ENCODE measurements around the gene KCNQ5. TPM values are rescaled to one million over a fixed set of nuclear protein-coding genes. Genes with fewer than 3 reads are reported as not detected.

Gene KCNQ5
- total RNA-seq, 4 donors from 2014 or later: 0.14 to 1.2 (median 0.48) TPM; not detected in 1

- 79 to 91% methylated on average over 2 of the region's 2 CpGs for WGBS, 2 donors (ENCODE audit: low coverage in 1 of 2)
- H3K4me3 ChIP-seq: no peak overlapping the region
- no peaks in the 10 kb centered on the region for H3K4me1 ChIP-seq
- H3K27ac ChIP-seq: no peak overlapping the region
- TF ChIP-seq EP300 (IDR thresholded peaks at IDR 0.05; ENCODE audit: low read depth) (no peak), POLR2AphosphoS5 (IDR thresholded peaks at IDR 0.05) (no peak), POLR2A (IDR thresholded peaks at IDR 0.05) (no peak)
- no peaks in the 10 kb centered on the region for H3K36me3 ChIP-seq
- intact Hi-C loops (cut with DNase I; ENCODE audit: low total_unique reads): no loop called here
- no peak for DNase-seq
- H3K9me3 ChIP-seq: no peaks in the 10 kb centered on the region
- in situ Hi-C loops (cut with MboI; ENCODE audit: low pct_ligation_motif_present in 1 of 4, low pct_unique_long_range_greater_than_20kb in 1 of 4, low sequenced_read_pairs in 3 of 4): loop anchor here in 1 of 4 donors (25.0 kb wide), 1 partner anchor 502 kb away; no protein-coding TSS in a partner anchor
- H3K27me3 ChIP-seq: no peaks in the 10 kb centered on the region
These were observed 13.8 kb downstream of the KCNQ5 start for GRCh38 chr6:72635636-72636035.

GRCh38 chr6:72636215-72636614 is 14.4 kb downstream of the KCNQ5 start:
- no peaks in the 10 kb centered on the region for H3K27me3 ChIP-seq
- DNase-seq: no peak
- in situ Hi-C loops (cut with MboI; ENCODE audit: low pct_ligation_motif_present in 1 of 4, low pct_unique_long_range_greater_than_20kb in 1 of 4, low sequenced_read_pairs in 3 of 4) (loop anchor here in 1 of 4 donors (25.0 kb wide), 1 partner anchor 501 kb away; no protein-coding TSS in a partner anchor), intact Hi-C loops (cut with DNase I; ENCODE audit: low total_unique reads) (no loop called here)
- no peaks in the 10 kb centered on the region for H3K36me3 ChIP-seq
- H3K4me3 ChIP-seq: no peak overlapping the region
- no peak overlapping the region for H3K27ac ChIP-seq
- no peaks in the 10 kb centered on the region for H3K9me3 ChIP-seq
- no peaks in the 10 kb centered on the region for H3K4me1 ChIP-seq
- 53 to 66% methylated on average over 2 of the region's 2 CpGs for WGBS, 2 donors (ENCODE audit: low coverage in 1 of 2)
- no peak for TF ChIP-seq EP300 (IDR thresholded peaks at IDR 0.05; ENCODE audit: low read depth)
- TF ChIP-seq POLR2AphosphoS5 (IDR thresholded peaks at IDR 0.05): no peak
- TF ChIP-seq POLR2A (IDR thresholded peaks at IDR 0.05): no peak
- no peak for TF ChIP-seq CTCF (IDR thresholded peaks at IDR 0.05)

GRCh38 chr6:72636786-72637185 is 14.9 kb downstream of the KCNQ5 start:
- 73 to 81% methylated on average over 3 of the region's 3 CpGs for WGBS, 2 donors (ENCODE audit: low coverage in 1 of 2)
- no peak overlapping the region for H3K27ac ChIP-seq
- H3K36me3 ChIP-seq: no peaks in the 10 kb centered on the region
- H3K4me1 ChIP-seq: no peaks in the 10 kb centered on the region
- no peaks in the 10 kb centered on the region for H3K9me3 ChIP-seq
- H3K27me3 ChIP-seq: no peaks in the 10 kb centered on the region
- DNase-seq: no peak
- no peak overlapping the region for H3K4me3 ChIP-seq
- intact Hi-C loops (cut with DNase I; ENCODE audit: low total_unique reads) (no loop called here), in situ Hi-C loops (cut with MboI; ENCODE audit: low pct_ligation_motif_present in 1 of 4, low pct_unique_long_range_greater_than_20kb in 1 of 4, low sequenced_read_pairs in 3 of 4) (loop anchor here in 1 of 4 donors (25.0 kb wide), 1 partner anchor 501 kb away; no protein-coding TSS in a partner anchor)
- TF ChIP-seq EP300 (IDR thresholded peaks at IDR 0.05; ENCODE audit: low read depth) (no peak), CTCF (IDR thresholded peaks at IDR 0.05) (no peak), POLR2A (IDR thresholded peaks at IDR 0.05) (no peak), POLR2AphosphoS5 (IDR thresholded peaks at IDR 0.05) (no peak)

GRCh38 chr6:72639920-72640614 is 18.2 kb downstream of the KCNQ5 start:
- WGBS, 2 donors (ENCODE audit: low coverage in 1 of 2): 72% methylated on average over 5 of the region's 5 CpGs
- DNase-seq: no peak

More at GRCh38 chr6:72639920-72640614, 18.2 kb downstream of the KCNQ5 start:
- in situ Hi-C loops (cut with MboI; ENCODE audit: low pct_ligation_motif_present in 1 of 4, low pct_unique_long_range_greater_than_20kb in 1 of 4, low sequenced_read_pairs in 3 of 4) (loop anchor here in 1 of 4 donors (25.0 kb wide), 1 partner anchor 497 kb away; no protein-coding TSS in a partner anchor), intact Hi-C loops (cut with DNase I; ENCODE audit: low total_unique reads) (no loop called here)
- Histone ChIP-seq H3K27me3 (no peaks in the 10 kb centered on the region), H3K9me3 (no peaks in the 10 kb centered on the region), H3K36me3 (no peaks in the 10 kb centered on the region), H3K4me1 (no peaks in the 10 kb centered on the region), H3K4me3 (no peak overlapping the region), H3K27ac (no peak overlapping the region)
- no peak for TF ChIP-seq CTCF (IDR thresholded peaks at IDR 0.05)
- TF ChIP-seq POLR2A (IDR thresholded peaks at IDR 0.05): no peak
- no peak for TF ChIP-seq POLR2AphosphoS5 (IDR thresholded peaks at IDR 0.05)
- no peak for TF ChIP-seq EP300 (IDR thresholded peaks at IDR 0.05; ENCODE audit: low read depth)

Data from transverse colon (tissue), 4 donors.